PC-9 (cell line): ENCODE results near the gene CDH3.

Source experiments
- EZH2 ChIP-seq: fragments of 200-600 bp; sonication (generic); IDR thresholded peaks from 2 replicates; pipeline ENCODE4 v1.8.0; 2017; ENCODE audit warnings: antibody characterized with exemption, low read depth
- TF ChIP-seq, protein P1 (sequence below): fragments of 200-600 bp; sonication (generic); conservative IDR thresholded peaks from 2 replicates; pipeline ENCODE4 v1.6.1; 2017; ENCODE audit warnings: mixed run types, antibody characterized with exemption, mild to moderate bottlenecking, moderate library complexity

- TF ChIP-seq, protein P1, sequence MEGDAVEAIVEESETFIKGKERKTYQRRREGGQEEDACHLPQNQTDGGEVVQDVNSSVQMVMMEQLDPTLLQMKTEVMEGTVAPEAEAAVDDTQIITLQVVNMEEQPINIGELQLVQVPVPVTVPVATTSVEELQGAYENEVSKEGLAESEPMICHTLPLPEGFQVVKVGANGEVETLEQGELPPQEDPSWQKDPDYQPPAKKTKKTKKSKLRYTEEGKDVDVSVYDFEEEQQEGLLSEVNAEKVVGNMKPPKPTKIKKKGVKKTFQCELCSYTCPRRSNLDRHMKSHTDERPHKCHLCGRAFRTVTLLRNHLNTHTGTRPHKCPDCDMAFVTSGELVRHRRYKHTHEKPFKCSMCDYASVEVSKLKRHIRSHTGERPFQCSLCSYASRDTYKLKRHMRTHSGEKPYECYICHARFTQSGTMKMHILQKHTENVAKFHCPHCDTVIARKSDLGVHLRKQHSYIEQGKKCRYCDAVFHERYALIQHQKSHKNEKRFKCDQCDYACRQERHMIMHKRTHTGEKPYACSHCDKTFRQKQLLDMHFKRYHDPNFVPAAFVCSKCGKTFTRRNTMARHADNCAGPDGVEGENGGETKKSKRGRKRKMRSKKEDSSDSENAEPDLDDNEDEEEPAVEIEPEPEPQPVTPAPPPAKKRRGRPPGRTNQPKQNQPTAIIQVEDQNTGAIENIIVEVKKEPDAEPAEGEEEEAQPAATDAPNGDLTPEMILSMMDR: no peak
- no peak for TF ChIP-seq EZH2
Observed at GRCh38 chr16:68596266-68596665, 48.8 kb upstream of the CDH3 start.
